Thyroid gland (tissue), 4 donors: Measurements from ENCODE around the gene TXNDC11.

Experiments used
- CTCF ChIP-seq, 6 experiments: fragments of 200-600 bp in 3 of 6; fragments of 450-650 bp in 3 of 6; sonication (generic) in 3 of 6; IDR thresholded peaks; one replicate each; pipeline ENCODE4 v1.5.1; 2016 to 2019; ENCODE audit warnings: antibody characterized with exemption in 6 of 6, mild to moderate bottlenecking in 2 of 6, inconsistent platforms in 1 of 6, moderate library complexity in 1 of 6
- POLR2A ChIP-seq, 2 donors: fragments of 450-650 bp; IDR thresholded peaks; one replicate each; pipeline ENCODE4 v1.6.1; 2017; ENCODE audit warnings: antibody characterized with exemption in 2 of 2, mild to moderate bottlenecking in 2 of 2, moderate library complexity in 1 of 2

GRCh38 chr16:11762431-11762830 lies 19.8 kb upstream of the TXNDC11 start:
- TF ChIP-seq CTCF (IDR thresholded peaks at IDR 0.05) = no peak
- no peak for TF ChIP-seq POLR2A (IDR thresholded peaks at IDR 0.05)
